Lower lobe of right lung (tissue), 2 donors: ENCODE results near the gene EDEM1. TPM values are rescaled to one million over a fixed set of nuclear protein-coding genes. Genes with fewer than 3 reads are reported as not detected.

ENCODE experiments used
- ATAC-seq, 2 donors: fragments of 200-7000 bp; cut with Tn5 transposase; one replicate each; pipeline ENCODE4 v1.9.1; 2020 to 2022; ENCODE audit warnings: mild to moderate bottlenecking in 2 of 2, moderate library complexity in 2 of 2
- DNase-seq: peaks from one replicate; pipeline ENCODE4 v3.0.0-alpha.2; 2020
- H3K27ac ChIP-seq: fragments of 200-600 bp; one replicate; pipeline ENCODE4 v1.8.0; 2022
- H3K27me3 ChIP-seq: fragments of 200-600 bp; one replicate; pipeline ENCODE4 v1.8.0; 2022; ENCODE audit warnings: low read depth
- H3K36me3 ChIP-seq: fragments of 200-600 bp; one replicate; pipeline ENCODE4 v1.8.0; 2022; ENCODE audit warnings: mild to moderate bottlenecking
- H3K4me1 ChIP-seq: fragments of 200-600 bp; one replicate; pipeline ENCODE4 v1.8.0; 2022
- H3K4me3 ChIP-seq: fragments of 200-600 bp; one replicate; pipeline ENCODE4 v1.8.0; 2022; ENCODE audit warnings: mild to moderate bottlenecking
- H3K9me3 ChIP-seq: fragments of 200-600 bp; one replicate; pipeline ENCODE4 v1.8.0; 2022
- CTCF ChIP-seq: fragments of 200-600 bp; IDR thresholded peaks from one replicate; pipeline ENCODE4 v1.8.0; 2022; ENCODE audit warnings: antibody characterized with exemption, mild to moderate bottlenecking
- intact Hi-C: fragments of 100-400 bp; cut with DNase I; formaldehyde crosslinking; loops from one replicate; pipeline ENCODE4 v1.11.0; 2022
- total RNA-seq: library from RNA; stranded (reverse); fragmentation: NEBNext Ultra II Directional; extraction: Animal tissue kit (Norgen Biotek cat#: 25700); gene quantifications from one replicate; pipeline ENCODE4 v1.2.1, GENCODE V29; 2021
- donor health status: DM: no; HTN: yes; CAD: no; lungs with severe emphysema.

The EDEM1 gene
- total RNA-seq, 1 donor from 2014 or later: 76.5 TPM

- intact Hi-C loops: no loop called here
These were observed 462 bp downstream of the EDEM1 start for GRCh38 chr3:5187920-5188418.

GRCh38 chr3:5188419-5189221 lies 1.1 kb downstream of the EDEM1 start:
- Histone ChIP-seq H3K27ac (peak overlapping the region; percentile 100), H3K36me3 (no peaks in the 10 kb centered on the region), H3K27me3 (no peaks in the 10 kb centered on the region), H3K9me3 (no peaks in the 10 kb centered on the region), H3K4me1 (peaks cover 63% of the 10 kb centered on the region), H3K4me3 (peak overlapping the region; percentile 96)
- no peak for TF ChIP-seq CTCF
- intact Hi-C loops: no loop called here
- peak; percentile 57 to 71 for ATAC-seq
- peak; percentile 75 for DNase-seq

More at GRCh38 chr3:5187920-5188418, 462 bp downstream of the EDEM1 start:
- no peak for TF ChIP-seq CTCF
- H3K36me3 ChIP-seq: no peaks in the 10 kb centered on the region
- no peaks in the 10 kb centered on the region for H3K9me3 ChIP-seq
- H3K27ac ChIP-seq: peak overlapping the region; percentile 100
- H3K27me3 ChIP-seq: no peaks in the 10 kb centered on the region
- peak overlapping the region; percentile 96 for H3K4me3 ChIP-seq
- DNase-seq (peak; percentile 73), ATAC-seq (peak; percentile 49 to 54)
- H3K4me1 ChIP-seq: peaks cover 57% of the 10 kb centered on the region

- DNase-seq (no peak), ATAC-seq (no peak)
- Histone ChIP-seq H3K9me3 (no peaks in the 10 kb centered on the region), H3K36me3 (peaks cover 6% of the 10 kb centered on the region), H3K27me3 (no peaks in the 10 kb centered on the region), H3K4me3 (peak overlapping the region; percentile 96), H3K27ac (peak overlapping the region; percentile 100), H3K4me1 (peaks cover 76% of the 10 kb centered on the region)
- no peak for TF ChIP-seq CTCF
- intact Hi-C loops: no loop called here
These were observed 2.8 kb downstream of the EDEM1 start for GRCh38 chr3:5190147-5190791.

- DNase-seq (no peak), ATAC-seq (no peak)
- H3K9me3 ChIP-seq: no peaks in the 10 kb centered on the region
- no peak overlapping the region for H3K27ac ChIP-seq
- H3K27me3 ChIP-seq: no peaks in the 10 kb centered on the region
- H3K36me3 ChIP-seq: peaks cover 6% of the 10 kb centered on the region
- peaks cover 76% of the 10 kb centered on the region for H3K4me1 ChIP-seq
- TF ChIP-seq CTCF: no peak
- intact Hi-C loops: no loop called here
- no peak overlapping the region for H3K4me3 ChIP-seq
These were observed 4.2 kb downstream of the EDEM1 start for GRCh38 chr3:5191555-5192304.

GRCh38 chr3:5192571-5193365 lies 5.3 kb downstream of the EDEM1 start:
- ATAC-seq: no peak
- no peak for TF ChIP-seq CTCF
- H3K4me1 ChIP-seq: peaks cover 86% of the 10 kb centered on the region

More at GRCh38 chr3:5192571-5193365, 5.3 kb downstream of the EDEM1 start:
- intact Hi-C loops: no loop called here
- peaks cover 6% of the 10 kb centered on the region for H3K36me3 ChIP-seq
- no peak for DNase-seq
- peak overlapping the region; percentile 33 for H3K27ac ChIP-seq
- H3K9me3 ChIP-seq: no peaks in the 10 kb centered on the region
- no peaks in the 10 kb centered on the region for H3K27me3 ChIP-seq
- no peak overlapping the region for H3K4me3 ChIP-seq
